ENCODE results near the gene SHISAL2A.

GRCh38 chr1:52706136-52706670, 73.2 kb downstream of the SHISAL2A start:
- TF ChIP-seq CTCF (IDR thresholded peaks at IDR 0.05; ENCODE audit: control extremely low read depth in 1 of 3, insufficient read depth in 1 of 3, low read depth in 1 of 3, low read length in 3 of 3): no peak
- TF ChIP-seq YY1 (IDR thresholded peaks at IDR 0.05; ENCODE audit: low read depth, low read length): no peak
- TF ChIP-seq POLR2A (IDR thresholded peaks at IDR 0.05; ENCODE audit: control extremely low read depth in 1 of 2, low read depth in 2 of 2, low read length in 2 of 2): no peak

Data from H1 (cell line).